CD14-positive monocyte (primary cell): Measurements from ENCODE around the gene DCDC2. TPM values are rescaled to one million over a fixed set of nuclear protein-coding genes. Genes with fewer than 3 reads are reported as not detected.

Experiments used
- DNase-seq, 3 donors: peaks; one replicate each; pipeline ENCODE4 v3.0.0-alpha.2; 2011 to 2022
- H2AFZ ChIP-seq: 2 replicates; pipeline ENCODE4 v1.6.0; 2012; ENCODE audit warnings: mild to moderate bottlenecking, low read depth, low read length, inconsistent platforms; ENCODE audit not compliant: insufficient read depth, poor library complexity, severe bottlenecking
- H3K27ac ChIP-seq, 2 donors: 1 replicate in 1 of 2; 2 replicates in 1 of 2; pipeline ENCODE4 v1.5.1; 2012 to 2013; ENCODE audit warnings: low read length in 2 of 2, control low read depth in 1 of 2, inconsistent platforms in 1 of 2, low read depth in 1 of 2, mild to moderate bottlenecking in 1 of 2
- H3K27me3 ChIP-seq, 2 donors: one replicate each; pipeline versions ENCODE4 v1.6.0 to v1.6.1; 2011 to 2013; ENCODE audit warnings: low read length in 2 of 2; ENCODE audit not compliant: control insufficient read depth in 2 of 2, insufficient read depth in 2 of 2
- H3K36me3 ChIP-seq, 2 donors: replicated peaks in 1 of 2; 1 replicate in 1 of 2; 2 replicates in 1 of 2; pipeline versions ENCODE4 v1.5.1 to v1.6.1; 2012 to 2013; ENCODE audit warnings: low read length in 2 of 2, control low read depth in 1 of 2, inconsistent platforms in 1 of 2, mild to moderate bottlenecking in 1 of 2; ENCODE audit not compliant: insufficient read depth in 2 of 2, control insufficient read depth in 1 of 2
- H3K4me1 ChIP-seq, 2 donors: 1 replicate in 1 of 2; 2 replicates in 1 of 2; pipeline versions ENCODE4 v1.5.1 to v1.6.1; 2012 to 2013; ENCODE audit warnings: low read length in 2 of 2, control low read depth in 1 of 2, inconsistent platforms in 1 of 2, mild to moderate bottlenecking in 1 of 2, moderate library complexity in 1 of 2; ENCODE audit not compliant: insufficient read depth in 2 of 2, control insufficient read depth in 1 of 2
- H3K4me2 ChIP-seq: replicated peaks from 2 replicates; pipeline ENCODE3; 2012; ENCODE audit warnings: low read length, moderate library complexity, mild to moderate bottlenecking; ENCODE audit not compliant: poor library complexity, severe bottlenecking; ENCODE audit errors: extremely low read depth
- H3K4me3 ChIP-seq, 3 experiments: fragments of 200-600 bp in 1 of 3; sonication (generic) in 1 of 3; replicated peaks in 1 of 3; 1 replicate in 2 of 3; 2 replicates in 1 of 3; pipeline ENCODE4 v1.5.1; 2011 to 2013; ENCODE audit warnings: low read length in 3 of 3, mild to moderate bottlenecking in 3 of 3, control low read depth in 2 of 3, low read depth in 2 of 3, inconsistent platforms in 1 of 3, moderate library complexity in 1 of 3
- H3K79me2 ChIP-seq: 2 replicates; pipeline ENCODE4 v1.6.0; 2012; ENCODE audit warnings: mild to moderate bottlenecking, control low read depth, inconsistent platforms, low read length, moderate library complexity; ENCODE audit not compliant: insufficient read depth
- H3K9ac ChIP-seq: 2 replicates; pipeline ENCODE4 v1.6.0; 2017; ENCODE audit warnings: low read length, mild to moderate bottlenecking; ENCODE audit not compliant: insufficient read depth, poor library complexity, severe bottlenecking
- H3K9me3 ChIP-seq, 2 donors: replicated peaks in 1 of 2; 1 replicate in 1 of 2; 2 replicates in 1 of 2; pipeline versions ENCODE4 v1.5.1 to v1.6.1; 2012 to 2013; ENCODE audit warnings: low read length in 2 of 2, control low read depth in 1 of 2; ENCODE audit not compliant: control insufficient read depth in 1 of 2, insufficient read depth in 1 of 2
- H4K20me1 ChIP-seq: 2 replicates; pipeline ENCODE4 v1.6.0; 2012; ENCODE audit warnings: mild to moderate bottlenecking, low read length, control low read depth, moderate library complexity; ENCODE audit not compliant: insufficient read depth
- H3K27ac Mint-ChIP-seq, 7 donors: one replicate each; pipeline ENCODE4 v1.8.0; 2020; ENCODE audit warnings: mild to moderate bottlenecking in 7 of 7, mixed read lengths in 7 of 7, moderate library complexity in 6 of 7, inconsistent platforms in 2 of 7
- H3K27me3 Mint-ChIP-seq, 3 donors: one replicate each; pipeline ENCODE4 v1.8.0; 2021 to 2022; ENCODE audit warnings: low read depth in 3 of 3, mild to moderate bottlenecking in 3 of 3, mixed read lengths in 3 of 3, moderate library complexity in 3 of 3, inconsistent platforms in 1 of 3
- H3K36me3 Mint-ChIP-seq, 2 donors: one replicate each; pipeline ENCODE4 v1.8.0; 2020; ENCODE audit warnings: mixed read lengths in 2 of 2, inconsistent platforms in 1 of 2, mild to moderate bottlenecking in 1 of 2
- H3K4me1 Mint-ChIP-seq: one replicate; pipeline ENCODE4 v1.8.0; 2020; ENCODE audit warnings: mild to moderate bottlenecking, mixed read lengths
- H3K4me3 Mint-ChIP-seq, 2 donors: one replicate each; pipeline ENCODE4 v1.8.0; 2020; ENCODE audit warnings: mild to moderate bottlenecking in 2 of 2, mixed read lengths in 2 of 2, moderate library complexity in 1 of 2
- H3K9me3 Mint-ChIP-seq, 7 donors: one replicate each; pipeline ENCODE4 v1.8.0; 2020 to 2022; ENCODE audit warnings: mixed read lengths in 7 of 7, mild to moderate bottlenecking in 6 of 7, moderate library complexity in 6 of 7, inconsistent platforms in 2 of 7
- WGBS: methylation state at CpG from one replicate; pipeline ENCODE4 v1.1.5; 2013; ENCODE audit warnings: missing lambda C conversion rate; ENCODE audit not compliant: insufficient coverage; 5-methylcytosine and 5-hydroxymethylcytosine counted together
- intact Hi-C, 2 donors: fragments of 100-400 bp; cut with micrococcal nuclease; formaldehyde crosslinking; loops; one replicate each; pipeline versions ENCODE4 v1.15.0 to v1.15.1; 2023
- polyA plus RNA-seq, 3 donors: library from polyadenylated mRNA; depleted of rRNA in 1 of 3; unstranded in 2 of 3; stranded (reverse) in 1 of 3; fragments of 300-500 nt in 2 of 3; fragments of >200 nt in 1 of 3; fragmentation: Illumina TruSeq in 2 of 3; gene quantifications; 1 replicate in 2 of 3; 2 replicates in 1 of 3; pipeline ENCODE4 v1.2.3, GENCODE V29; 2012 to 2021
- TF ChIP-seq, protein P1 (sequence below): fragments of 200-600 bp; IDR thresholded peaks from one replicate; pipeline ENCODE4 v1.8.0; 2022; ENCODE audit warnings: antibody characterized with exemption, mild to moderate bottlenecking

The DCDC2 gene
- polyA plus RNA-seq, 3 donors, result not detected

DNA sequence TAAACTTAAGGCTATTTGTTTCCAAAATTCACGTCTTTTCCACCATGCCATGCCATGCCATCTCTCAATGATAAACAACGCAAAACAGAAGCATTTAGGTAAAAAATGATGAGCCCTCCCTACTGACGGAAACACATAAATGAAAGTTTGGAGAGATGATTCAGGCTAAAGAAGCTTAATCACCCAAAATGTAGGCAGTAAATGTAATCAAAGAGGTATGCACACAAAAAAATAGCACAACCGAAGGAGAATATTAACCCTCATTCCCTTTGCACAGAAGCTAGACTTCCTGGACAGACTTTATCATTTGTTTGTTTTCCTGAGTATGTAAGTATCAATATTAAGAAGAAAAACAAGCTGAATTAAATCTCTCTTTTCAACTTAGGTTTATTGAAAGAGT lies 28.8 kb downstream of the DCDC2 start:
- no peaks in the 10 kb centered on the region for H3K79me2 ChIP-seq
- peaks cover 0 to 2% (median 1%) of the 10 kb centered on the region in 3 donors for H3K27me3 Mint-ChIP-seq
- H3K4me2 ChIP-seq, result no peak overlapping the region
- no peaks in the 10 kb centered on the region for H4K20me1 ChIP-seq
- no CpG with 5 or more reads among the region's 4 CpGs for WGBS
- H3K9me3 Mint-ChIP-seq, result peaks cover 0 to 2% (median 0%) of the 10 kb centered on the region in 7 donors
- no peaks in the 10 kb centered on the region for H3K4me1 ChIP-seq
- H3K27ac ChIP-seq, result no peak overlapping the region
- H3K27ac Mint-ChIP-seq, result no peak overlapping the region
- H3K36me3 ChIP-seq, result no peaks in the 10 kb centered on the region
- TF ChIP-seq, protein P1, sequence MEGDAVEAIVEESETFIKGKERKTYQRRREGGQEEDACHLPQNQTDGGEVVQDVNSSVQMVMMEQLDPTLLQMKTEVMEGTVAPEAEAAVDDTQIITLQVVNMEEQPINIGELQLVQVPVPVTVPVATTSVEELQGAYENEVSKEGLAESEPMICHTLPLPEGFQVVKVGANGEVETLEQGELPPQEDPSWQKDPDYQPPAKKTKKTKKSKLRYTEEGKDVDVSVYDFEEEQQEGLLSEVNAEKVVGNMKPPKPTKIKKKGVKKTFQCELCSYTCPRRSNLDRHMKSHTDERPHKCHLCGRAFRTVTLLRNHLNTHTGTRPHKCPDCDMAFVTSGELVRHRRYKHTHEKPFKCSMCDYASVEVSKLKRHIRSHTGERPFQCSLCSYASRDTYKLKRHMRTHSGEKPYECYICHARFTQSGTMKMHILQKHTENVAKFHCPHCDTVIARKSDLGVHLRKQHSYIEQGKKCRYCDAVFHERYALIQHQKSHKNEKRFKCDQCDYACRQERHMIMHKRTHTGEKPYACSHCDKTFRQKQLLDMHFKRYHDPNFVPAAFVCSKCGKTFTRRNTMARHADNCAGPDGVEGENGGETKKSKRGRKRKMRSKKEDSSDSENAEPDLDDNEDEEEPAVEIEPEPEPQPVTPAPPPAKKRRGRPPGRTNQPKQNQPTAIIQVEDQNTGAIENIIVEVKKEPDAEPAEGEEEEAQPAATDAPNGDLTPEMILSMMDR, result no peak
- H3K4me1 Mint-ChIP-seq, result no peaks in the 10 kb centered on the region
- DNase-seq, result no peak
- no peaks in the 10 kb centered on the region for H3K36me3 Mint-ChIP-seq
- no peaks in the 10 kb centered on the region for H3K27me3 ChIP-seq
- H2AFZ ChIP-seq, result no peak overlapping the region
- no peaks in the 10 kb centered on the region for H3K9me3 ChIP-seq
- no peak overlapping the region for H3K4me3 ChIP-seq
- H3K4me3 Mint-ChIP-seq, result no peak overlapping the region
- intact Hi-C loops, result no loop called here
- no peak overlapping the region for H3K9ac ChIP-seq

DNA sequence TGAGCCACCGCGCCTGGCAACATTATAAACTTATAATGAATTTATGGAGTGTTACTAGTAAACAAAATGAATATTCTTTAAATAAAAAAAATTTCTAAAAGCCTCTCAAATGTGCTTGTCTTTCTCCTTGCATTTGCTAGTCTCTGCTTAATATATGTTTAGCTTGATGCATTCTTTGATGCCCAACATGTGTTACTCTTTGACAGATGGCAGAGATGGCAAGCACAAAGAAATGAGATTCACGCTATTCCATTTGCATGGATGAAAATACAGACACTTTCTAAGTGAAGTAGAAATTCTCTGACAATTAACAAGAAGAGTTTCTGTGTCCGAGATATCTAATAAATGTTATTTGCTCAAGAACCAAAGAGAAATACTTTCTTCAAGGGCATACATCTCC lies 30.1 kb downstream of the DCDC2 start:
- H3K4me3 Mint-ChIP-seq, result no peak overlapping the region
- no peaks in the 10 kb centered on the region for H3K4me1 ChIP-seq
- H3K27ac ChIP-seq, result no peak overlapping the region
- H3K36me3 ChIP-seq, result no peaks in the 10 kb centered on the region
- peaks cover 0 to 5% (median 2%) of the 10 kb centered on the region in 3 donors for H3K27me3 Mint-ChIP-seq
- no peaks in the 10 kb centered on the region for H3K9me3 ChIP-seq
- H3K79me2 ChIP-seq, result no peaks in the 10 kb centered on the region
- no peak overlapping the region for H3K27ac Mint-ChIP-seq
- no peaks in the 10 kb centered on the region for H3K27me3 ChIP-seq
- no peak overlapping the region for H2AFZ ChIP-seq
- no peak overlapping the region for H3K4me3 ChIP-seq
- peaks cover 0 to 3% (median 0%) of the 10 kb centered on the region in 7 donors for H3K9me3 Mint-ChIP-seq
- no peak overlapping the region for H3K4me2 ChIP-seq
- no peak for DNase-seq
- no peaks in the 10 kb centered on the region for H3K4me1 Mint-ChIP-seq
- intact Hi-C loops, result no loop called here
- H3K9ac ChIP-seq, result no peak overlapping the region
- H3K36me3 Mint-ChIP-seq, result no peaks in the 10 kb centered on the region
- TF ChIP-seq, protein P1, result no peak
- no CpG with 5 or more reads among the region's 4 CpGs for WGBS
- H4K20me1 ChIP-seq, result no peaks in the 10 kb centered on the region
